ENCODE measurements around the gene PIEZO1.

- TF ChIP-seq POLR2A (IDR thresholded peaks at IDR 0.05): no peak
- TF ChIP-seq CTCF (IDR thresholded peaks at IDR 0.05): no peak
Observed at GRCh38 chr16:88778271-88778525, 6.8 kb downstream of the PIEZO1 start.
